Type B pancreatic cell (in vitro differentiated cells): ENCODE data around the gene CDCA7L. TPM values are rescaled to one million over a fixed set of nuclear protein-coding genes. Genes with fewer than 3 reads are reported as not detected.
"Not testable (repeated sequence)": the region's sequence is repeated elsewhere in the genome, so short reads cannot be mapped to it uniquely, and the experiment has no call there.

ENCODE experiments used
- DNase-seq: peaks from one replicate; pipeline ENCODE4 v3.0.0; 2021; ENCODE audit warnings: mixed read lengths; ENCODE audit not compliant: unreplicated experiment; ENCODE audit errors: extremely low spot score
- H3K27ac Mint-ChIP-seq: 2 replicates; pipeline ENCODE4 v1.8.0; 2021; ENCODE audit warnings: mild to moderate bottlenecking, mixed read lengths
- H3K27me3 Mint-ChIP-seq: 2 replicates; pipeline ENCODE4 v1.8.0; 2021; ENCODE audit warnings: mixed read lengths
- H3K36me3 Mint-ChIP-seq: 2 replicates; pipeline ENCODE4 v1.8.0; 2021; ENCODE audit warnings: mixed read lengths
- H3K4me1 Mint-ChIP-seq: one replicate; pipeline ENCODE4 v1.8.0; 2021; ENCODE audit warnings: mixed read lengths; ENCODE audit not compliant: unreplicated experiment
- H3K4me3 Mint-ChIP-seq: 2 replicates; pipeline ENCODE4 v1.8.0; 2021; ENCODE audit warnings: mild to moderate bottlenecking, mixed read lengths
- H3K9me3 Mint-ChIP-seq: 2 replicates; pipeline ENCODE4 v1.8.0; 2021; ENCODE audit warnings: mixed read lengths
- total RNA-seq: library from RNA; stranded (reverse); gene quantifications from 2 replicates; pipeline ENCODE4 v1.2.1, GENCODE V29; 2021; ENCODE audit warnings: low replicate concordance
- TF ChIP-seq, protein P1 (sequence below): fragments of 200-600 bp; sonication (generic); conservative IDR thresholded peaks from 2 replicates; pipeline ENCODE4 v1.5.0; 2021; ENCODE audit warnings: antibody characterized with exemption, mild to moderate bottlenecking

The CDCA7L gene
- total RNA-seq, 1 donor from 2014 or later = 37.8 TPM

- Mint-ChIP-seq H3K4me3 (no peak overlapping the region), H3K9me3 (no peaks in the 10 kb centered on the region), H3K4me1 (no peaks in the 10 kb centered on the region), H3K27me3 (no peaks in the 10 kb centered on the region), H3K27ac (no peak overlapping the region), H3K36me3 (no peaks in the 10 kb centered on the region)
- TF ChIP-seq, protein P1, sequence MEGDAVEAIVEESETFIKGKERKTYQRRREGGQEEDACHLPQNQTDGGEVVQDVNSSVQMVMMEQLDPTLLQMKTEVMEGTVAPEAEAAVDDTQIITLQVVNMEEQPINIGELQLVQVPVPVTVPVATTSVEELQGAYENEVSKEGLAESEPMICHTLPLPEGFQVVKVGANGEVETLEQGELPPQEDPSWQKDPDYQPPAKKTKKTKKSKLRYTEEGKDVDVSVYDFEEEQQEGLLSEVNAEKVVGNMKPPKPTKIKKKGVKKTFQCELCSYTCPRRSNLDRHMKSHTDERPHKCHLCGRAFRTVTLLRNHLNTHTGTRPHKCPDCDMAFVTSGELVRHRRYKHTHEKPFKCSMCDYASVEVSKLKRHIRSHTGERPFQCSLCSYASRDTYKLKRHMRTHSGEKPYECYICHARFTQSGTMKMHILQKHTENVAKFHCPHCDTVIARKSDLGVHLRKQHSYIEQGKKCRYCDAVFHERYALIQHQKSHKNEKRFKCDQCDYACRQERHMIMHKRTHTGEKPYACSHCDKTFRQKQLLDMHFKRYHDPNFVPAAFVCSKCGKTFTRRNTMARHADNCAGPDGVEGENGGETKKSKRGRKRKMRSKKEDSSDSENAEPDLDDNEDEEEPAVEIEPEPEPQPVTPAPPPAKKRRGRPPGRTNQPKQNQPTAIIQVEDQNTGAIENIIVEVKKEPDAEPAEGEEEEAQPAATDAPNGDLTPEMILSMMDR = no peak
- no peak for DNase-seq
These were observed 52.3 kb downstream of the CDCA7L start for GRCh38 chr7:21893401-21893800.

- H3K27me3 Mint-ChIP-seq = no peaks in the 10 kb centered on the region
- peaks cover 11% of the 10 kb centered on the region for H3K4me1 Mint-ChIP-seq
- H3K4me3 Mint-ChIP-seq = no peak overlapping the region
- no peaks in the 10 kb centered on the region for H3K36me3 Mint-ChIP-seq
- no peaks in the 10 kb centered on the region for H3K9me3 Mint-ChIP-seq
- H3K27ac Mint-ChIP-seq = no peak overlapping the region
- DNase-seq = no peak
- TF ChIP-seq, protein P1 = no peak
These were observed 54.4 kb downstream of the CDCA7L start for GRCh38 chr7:21891291-21891690.

- Mint-ChIP-seq H3K4me3 (no peak overlapping the region), H3K36me3 (no peaks in the 10 kb centered on the region), H3K9me3 (no peaks in the 10 kb centered on the region), H3K27ac (no peak overlapping the region), H3K27me3 (no peaks in the 10 kb centered on the region), H3K4me1 (peaks cover 12% of the 10 kb centered on the region)
- no peak for DNase-seq
- TF ChIP-seq, protein P1 = no peak
These were observed 57.9 kb downstream of the CDCA7L start for GRCh38 chr7:21887779-21888178.

- no peaks in the 10 kb centered on the region for H3K9me3 Mint-ChIP-seq
- peaks cover 12% of the 10 kb centered on the region for H3K4me1 Mint-ChIP-seq
- H3K4me3 Mint-ChIP-seq = no peak overlapping the region
- H3K36me3 Mint-ChIP-seq = no peaks in the 10 kb centered on the region
- H3K27ac Mint-ChIP-seq = no peak overlapping the region
- H3K27me3 Mint-ChIP-seq = no peaks in the 10 kb centered on the region
- TF ChIP-seq, protein P1 = no peak
- no peak for DNase-seq
These were observed 58.3 kb downstream of the CDCA7L start for GRCh38 chr7:21887353-21887752.

- Mint-ChIP-seq H3K27me3 (no peaks in the 10 kb centered on the region), H3K9me3 (no peaks in the 10 kb centered on the region), H3K36me3 (no peaks in the 10 kb centered on the region), H3K27ac (no peak overlapping the region), H3K4me3 (no peak overlapping the region), H3K4me1 (peaks cover 12% of the 10 kb centered on the region)
- DNase-seq = no peak
- TF ChIP-seq, protein P1 = no peak
These were observed 59.3 kb downstream of the CDCA7L start for GRCh38 chr7:21886396-21886795.

GRCh38 chr7:21884496-21884895, 61.2 kb downstream of the CDCA7L start:
- Mint-ChIP-seq H3K4me1 (peaks cover 12% of the 10 kb centered on the region), H3K36me3 (no peaks in the 10 kb centered on the region), H3K27me3 (no peaks in the 10 kb centered on the region), H3K9me3 (no peaks in the 10 kb centered on the region), H3K4me3 (no peak overlapping the region), H3K27ac (no peak overlapping the region)
- TF ChIP-seq, protein P1 = no peak
- no peak for DNase-seq

DNA sequence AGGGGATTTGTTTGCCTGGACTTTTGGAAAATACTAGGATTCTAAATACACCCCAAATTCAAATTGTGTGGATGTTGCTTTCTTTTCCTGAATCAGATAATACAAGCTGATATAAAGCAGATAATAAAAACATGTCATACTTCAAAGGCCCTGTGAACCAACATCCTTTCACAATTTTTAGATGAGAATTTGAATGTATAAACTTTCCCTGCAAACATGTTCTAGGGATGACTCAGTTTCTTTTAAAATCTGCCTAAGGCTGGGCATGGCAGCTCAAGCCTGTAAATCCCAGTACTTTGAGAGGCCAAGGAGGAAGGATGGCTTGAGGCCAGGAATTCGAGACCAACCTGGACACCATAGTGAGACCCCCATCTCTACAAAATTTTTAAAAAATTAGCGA, 62.2 kb downstream of the CDCA7L start:
- peaks cover 12% of the 10 kb centered on the region for H3K4me1 Mint-ChIP-seq
- not testable (repeated sequence) for H3K4me3 Mint-ChIP-seq, H3K9me3 Mint-ChIP-seq, DNase-seq, H3K27me3 Mint-ChIP-seq, H3K36me3 Mint-ChIP-seq, H3K27ac Mint-ChIP-seq
